Erythroblast (primary cell): ENCODE data around the gene TBC1D25.

Experiments
- GATA1 ChIP-seq: IDR thresholded peaks from 2 replicates; pipeline ENCODE4 v1.6.1; 2011; ENCODE audit warnings: low read depth, mild to moderate bottlenecking, control low read depth, low read length, moderate library complexity
- POLR2A ChIP-seq: IDR thresholded peaks from 2 replicates; pipeline ENCODE4 v1.6.1; 2011; ENCODE audit warnings: mild to moderate bottlenecking, low read length

GRCh38 chrX:48559636-48560035 is 20.1 kb downstream of the TBC1D25 start:
- TF ChIP-seq POLR2A (no peak), GATA1 (no peak)
